Measurements from ENCODE around the gene ZNF106.

The ZNF106 gene

DNA sequence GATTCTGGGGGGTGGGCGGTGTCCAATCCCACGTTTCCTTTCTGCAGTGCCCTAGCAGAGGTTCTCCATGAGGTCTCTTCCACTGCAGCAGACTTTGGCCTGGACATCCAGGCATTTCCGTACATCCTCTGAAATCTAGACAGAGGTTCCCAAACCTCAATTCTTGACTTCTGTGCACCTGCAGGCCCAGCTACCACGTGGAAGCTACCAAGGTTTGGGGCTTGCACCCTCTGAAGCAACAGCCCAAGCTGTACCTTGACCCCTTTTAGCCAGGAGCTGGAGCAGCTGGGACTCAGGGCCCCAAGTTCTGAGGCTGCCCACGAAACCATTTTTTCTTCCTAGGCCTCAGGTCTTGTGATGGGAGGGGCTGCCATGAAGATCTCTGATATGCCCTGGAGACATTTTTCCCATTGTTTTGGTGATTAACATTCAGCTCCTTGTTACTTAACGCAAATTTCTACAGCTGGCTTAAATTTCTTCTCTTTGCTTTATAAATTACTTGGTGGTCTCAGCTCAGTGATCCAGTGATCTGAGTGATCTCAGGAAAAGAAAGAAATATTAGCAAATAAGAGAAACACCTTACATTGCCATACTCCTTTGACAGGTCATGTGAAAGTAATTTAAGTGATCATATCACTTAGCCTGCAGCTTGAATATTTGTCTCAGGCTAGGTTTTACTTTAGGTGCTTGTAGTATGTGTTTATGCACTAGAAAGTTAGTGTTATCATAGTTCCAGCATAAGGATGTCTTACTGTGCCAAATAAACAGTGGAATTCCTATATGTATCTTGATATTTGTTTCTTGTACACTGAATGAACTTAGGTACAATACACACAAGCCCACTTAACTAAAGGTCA lies 7.5 kb upstream of the ZNF106 start:
- TF ChIP-seq JUND (IDR thresholded peaks at IDR 0.05; ENCODE audit: low read depth) = no peak
- in situ Hi-C loops (cut with HindIII; ENCODE audit: low pct_unique_long_range_greater_than_20kb, low sequenced_read_pairs) = no loop called here
- DNase-seq (ENCODE audit: low read depth in 1 of 2, low spot score in 1 of 2) = no peak

DNA sequence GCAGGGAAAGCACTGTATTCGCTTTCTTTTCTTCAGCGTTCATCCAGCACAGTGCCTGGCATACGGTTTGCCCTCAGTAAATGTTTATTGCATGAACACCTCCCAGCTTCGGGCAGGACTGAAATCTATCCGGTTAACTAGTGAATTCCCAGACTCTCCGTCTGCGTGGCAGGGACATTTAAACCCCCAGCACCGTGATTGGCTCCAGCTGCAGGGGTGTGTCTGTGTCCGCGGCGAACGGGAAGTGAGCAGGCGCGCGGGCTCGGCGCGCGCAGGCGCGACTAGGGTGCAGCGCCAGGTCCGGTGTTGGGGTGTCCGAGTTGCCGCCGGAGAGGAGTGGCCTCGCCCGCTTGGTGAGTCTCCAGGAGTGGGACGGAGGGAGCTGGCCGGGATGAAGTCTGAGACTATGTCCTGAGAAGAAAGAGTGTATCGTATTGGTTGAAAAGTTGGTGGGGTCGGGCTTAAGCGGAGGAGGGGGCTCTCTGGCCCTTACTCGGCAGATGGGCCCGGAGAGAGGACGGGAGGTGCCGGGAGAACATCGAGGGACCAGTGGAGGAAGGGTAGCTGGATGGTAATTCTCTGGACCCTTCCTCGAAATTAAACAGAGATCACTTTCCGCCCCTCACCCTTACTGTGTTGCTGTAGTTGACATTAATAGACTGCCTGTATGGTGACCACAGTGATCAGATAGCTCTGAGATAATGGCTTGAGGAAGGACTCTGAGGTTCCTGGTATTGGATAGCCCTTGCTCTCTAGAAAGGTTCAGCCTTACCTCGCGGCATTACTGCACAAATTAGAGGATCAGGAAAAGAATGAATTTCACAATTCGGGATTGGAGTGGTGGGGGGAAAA lies 4.6 kb upstream of the ZNF106 start, which contains the start of gene SNAP23:
TSS of gene SNAP23 (plus strand) at position 274 of the 852 bp plus-strand sequence. CDS start 16,213 bp downstream, outside the sequence.
- in situ Hi-C loops (cut with HindIII; ENCODE audit: low pct_unique_long_range_greater_than_20kb, low sequenced_read_pairs) = no loop called here
- no peak for TF ChIP-seq JUND (IDR thresholded peaks at IDR 0.05; ENCODE audit: low read depth)
- peak; percentile 93 to 98 for DNase-seq (ENCODE audit: low read depth in 1 of 2, low spot score in 1 of 2)

DNA sequence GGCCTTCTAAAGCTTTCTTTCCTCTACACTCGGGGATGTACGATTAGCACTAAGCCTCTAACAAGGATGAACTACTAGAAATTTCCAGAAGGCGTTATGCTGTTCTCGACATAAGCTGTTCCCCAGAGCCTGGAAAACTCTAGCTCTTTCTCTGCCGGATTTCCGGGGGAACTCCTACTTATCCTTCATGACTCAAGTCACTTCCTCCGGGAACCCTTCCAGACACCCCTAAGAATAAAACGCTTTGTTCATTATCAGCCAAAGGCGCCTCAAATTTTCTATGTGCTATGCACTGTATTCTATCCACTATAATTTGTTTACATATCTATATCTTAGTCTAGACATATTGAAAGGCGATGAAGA lies 4.0 kb upstream of the ZNF106 start:
- DNase-seq (ENCODE audit: low read depth in 1 of 2, low spot score in 1 of 2) = peak; percentile 16 to 70
- TF ChIP-seq JUND (IDR thresholded peaks at IDR 0.05; ENCODE audit: low read depth) = no peak
- in situ Hi-C loops (cut with HindIII; ENCODE audit: low pct_unique_long_range_greater_than_20kb, low sequenced_read_pairs) = no loop called here

DNA sequence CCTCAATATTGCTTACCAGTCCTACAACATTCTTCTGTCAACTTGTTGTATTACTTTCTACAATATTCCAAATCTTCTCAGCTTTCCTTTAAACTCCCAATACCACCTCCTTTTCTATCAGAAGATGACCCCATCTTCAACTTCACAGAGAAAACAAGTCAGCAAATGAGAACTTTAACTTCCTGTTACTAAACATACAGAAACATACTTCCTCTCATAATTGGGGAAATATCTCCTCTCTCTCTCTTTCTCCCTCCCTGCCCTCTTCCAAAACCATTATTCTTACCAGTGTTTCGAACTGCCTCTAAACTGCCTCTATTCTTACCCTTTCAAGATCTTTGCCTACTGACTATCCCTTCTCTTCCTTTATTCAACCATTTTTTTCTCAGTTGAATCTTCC lies 2.7 kb upstream of the ZNF106 start:
- in situ Hi-C loops (cut with HindIII; ENCODE audit: low pct_unique_long_range_greater_than_20kb, low sequenced_read_pairs) = no loop called here
- TF ChIP-seq JUND (IDR thresholded peaks at IDR 0.05; ENCODE audit: low read depth) = no peak
- no peak for DNase-seq (ENCODE audit: low read depth in 1 of 2, low spot score in 1 of 2)

GRCh38 chr15:42491539-42492225 lies 741 bp upstream of the ZNF106 start:
- no peak for DNase-seq (ENCODE audit: low read depth in 1 of 2, low spot score in 1 of 2)
- in situ Hi-C loops (cut with HindIII; ENCODE audit: low pct_unique_long_range_greater_than_20kb, low sequenced_read_pairs) = no loop called here
- TF ChIP-seq JUND (IDR thresholded peaks at IDR 0.05; ENCODE audit: low read depth) = no peak

- in situ Hi-C loops (cut with HindIII; ENCODE audit: low pct_unique_long_range_greater_than_20kb, low sequenced_read_pairs) = no loop called here
Measured at GRCh38 chr15:42490291-42490670, 660 bp downstream of the ZNF106 start.

DNA sequence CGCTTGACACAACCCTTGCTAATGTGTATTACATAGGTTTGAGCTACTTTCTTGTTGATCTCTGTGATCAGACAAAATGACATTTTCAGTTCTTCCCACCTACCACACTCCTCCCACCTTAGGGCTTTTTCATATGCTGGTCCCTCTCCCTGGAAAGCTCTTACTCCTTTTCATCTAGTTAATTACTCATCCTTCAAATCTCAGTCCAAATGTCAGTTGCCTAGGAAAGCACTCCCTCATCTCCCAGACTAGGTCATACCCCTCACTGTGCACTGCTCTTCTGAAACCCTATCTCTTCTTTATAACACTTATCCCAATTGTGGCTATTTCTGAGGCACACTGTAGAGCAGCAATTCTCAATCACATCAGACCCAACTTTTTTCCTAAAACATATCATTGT lies 7.3 kb downstream of the ZNF106 start:
- in situ Hi-C loops (cut with HindIII; ENCODE audit: low pct_unique_long_range_greater_than_20kb, low sequenced_read_pairs) = no loop called here
- TF ChIP-seq JUND (IDR thresholded peaks at IDR 0.05; ENCODE audit: low read depth) = no peak
- no peak for DNase-seq (ENCODE audit: low read depth in 1 of 2, low spot score in 1 of 2)

More at GRCh38 chr15:42490291-42490670, 660 bp downstream of the ZNF106 start:
- no peak for TF ChIP-seq JUND (IDR thresholded peaks at IDR 0.05; ENCODE audit: low read depth)
- DNase-seq (ENCODE audit: low read depth in 1 of 2, low spot score in 1 of 2) = no peak

GRCh38 chr15:42482701-42483100 lies 8.2 kb downstream of the ZNF106 start:
- in situ Hi-C loops (cut with HindIII; ENCODE audit: low pct_unique_long_range_greater_than_20kb, low sequenced_read_pairs) = no loop called here
- no peak for TF ChIP-seq JUND (IDR thresholded peaks at IDR 0.05; ENCODE audit: low read depth)
- DNase-seq (ENCODE audit: low read depth in 1 of 2, low spot score in 1 of 2) = no peak

- DNase-seq (ENCODE audit: low read depth in 1 of 2, low spot score in 1 of 2) = no peak
- no peak for TF ChIP-seq JUND (IDR thresholded peaks at IDR 0.05; ENCODE audit: low read depth)
- in situ Hi-C loops (cut with HindIII; ENCODE audit: low pct_unique_long_range_greater_than_20kb, low sequenced_read_pairs) = no loop called here
Measured at GRCh38 chr15:42474827-42475226, 16.1 kb downstream of the ZNF106 start.

DNA sequence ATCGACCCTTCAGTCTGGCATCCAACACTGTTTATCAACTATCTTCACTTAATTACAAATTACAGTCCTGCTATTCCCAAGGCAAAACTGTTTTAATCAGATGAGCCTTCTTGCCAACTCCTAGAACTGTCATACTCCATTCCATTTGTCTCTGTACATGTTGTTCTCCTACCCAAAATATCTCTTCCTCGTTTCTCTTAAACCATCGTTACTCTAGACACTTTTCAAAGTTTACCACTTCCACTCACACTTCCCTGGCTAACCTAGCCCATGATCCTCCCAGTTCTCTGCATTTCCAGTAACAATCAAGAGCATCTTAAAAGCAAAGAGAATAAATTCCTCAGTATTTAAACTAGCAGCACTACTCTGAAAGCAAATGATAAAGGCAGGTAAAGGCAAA lies 19.9 kb downstream of the ZNF106 start:
- TF ChIP-seq JUND (IDR thresholded peaks at IDR 0.05; ENCODE audit: low read depth) = no peak
- in situ Hi-C loops (cut with HindIII; ENCODE audit: low pct_unique_long_range_greater_than_20kb, low sequenced_read_pairs) = no loop called here
- no peak for DNase-seq (ENCODE audit: low read depth in 1 of 2, low spot score in 1 of 2)

DNA sequence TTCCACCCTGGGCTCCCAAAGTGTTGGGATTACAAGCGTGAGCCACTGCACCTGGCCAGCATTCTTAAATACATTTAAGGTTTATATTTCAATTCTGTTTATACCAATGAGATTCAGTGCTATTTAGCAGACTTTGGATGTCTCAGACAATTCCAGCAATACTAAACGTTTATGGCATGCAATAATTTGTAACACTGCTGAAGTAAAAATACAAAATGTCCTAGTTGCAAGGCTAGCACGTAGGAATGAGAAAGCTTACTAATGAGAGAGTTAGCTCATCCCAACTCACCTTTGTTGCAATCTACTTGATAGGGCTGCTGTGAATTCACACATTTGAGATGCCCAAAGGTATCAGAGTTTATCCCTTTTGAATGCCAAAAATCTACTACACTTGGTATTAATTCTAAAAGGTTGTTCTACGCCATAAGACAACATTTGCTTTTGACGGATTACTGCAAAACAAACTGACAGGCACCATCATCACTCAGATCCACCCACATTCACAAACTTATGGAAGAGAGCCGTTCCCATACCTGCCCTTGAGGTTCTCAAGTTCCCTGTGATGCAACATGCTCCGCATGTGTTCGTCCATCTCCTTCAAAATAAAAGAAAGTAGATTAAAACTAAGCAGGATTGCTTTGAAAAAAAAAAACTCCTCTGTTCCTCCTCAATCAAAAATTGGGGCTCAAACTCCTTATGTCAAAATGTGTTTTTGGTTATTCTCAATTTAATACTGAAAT lies 25.3 kb downstream of the ZNF106 start:
- no peak for TF ChIP-seq JUND (IDR thresholded peaks at IDR 0.05; ENCODE audit: low read depth)
- in situ Hi-C loops (cut with HindIII; ENCODE audit: low pct_unique_long_range_greater_than_20kb, low sequenced_read_pairs) = no loop called here
- DNase-seq (ENCODE audit: low read depth in 1 of 2, low spot score in 1 of 2) = no peak

DNA sequence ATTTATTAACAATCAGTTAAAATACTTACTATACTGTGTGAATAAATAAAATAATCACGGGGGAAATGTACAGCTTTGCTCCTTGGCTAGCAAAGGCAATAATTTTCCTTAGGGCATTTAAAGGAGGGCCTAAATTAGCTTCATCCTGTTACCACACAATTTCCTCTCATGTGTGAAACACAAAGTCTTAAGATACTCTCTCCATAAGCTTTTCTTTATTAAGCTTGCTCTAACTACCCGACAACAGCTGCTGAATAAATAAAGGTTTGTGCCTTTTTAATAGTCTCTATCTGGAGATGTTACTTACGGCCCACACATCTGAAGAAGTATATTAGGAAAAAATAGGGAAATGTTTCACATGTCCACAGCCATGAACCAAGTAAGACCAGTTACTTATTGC lies 29.7 kb downstream of the ZNF106 start:
- DNase-seq (ENCODE audit: low read depth in 1 of 2, low spot score in 1 of 2) = no peak
- no peak for TF ChIP-seq JUND (IDR thresholded peaks at IDR 0.05; ENCODE audit: low read depth)
- in situ Hi-C loops (cut with HindIII; ENCODE audit: low pct_unique_long_range_greater_than_20kb, low sequenced_read_pairs) = no loop called here
